Left hindlimb (tissue), 1 donor: ENCODE results near the gene RAP1GAP2.
"Not testable (repeated sequence)": the region's sequence is repeated elsewhere in the genome, so short reads cannot be mapped to it uniquely, and the experiment has no call there.

Source experiments
- DNase-seq: peaks from one replicate; pipeline ENCODE4 v3.0.0-alpha.2; 2018

Gene RAP1GAP2

DNA sequence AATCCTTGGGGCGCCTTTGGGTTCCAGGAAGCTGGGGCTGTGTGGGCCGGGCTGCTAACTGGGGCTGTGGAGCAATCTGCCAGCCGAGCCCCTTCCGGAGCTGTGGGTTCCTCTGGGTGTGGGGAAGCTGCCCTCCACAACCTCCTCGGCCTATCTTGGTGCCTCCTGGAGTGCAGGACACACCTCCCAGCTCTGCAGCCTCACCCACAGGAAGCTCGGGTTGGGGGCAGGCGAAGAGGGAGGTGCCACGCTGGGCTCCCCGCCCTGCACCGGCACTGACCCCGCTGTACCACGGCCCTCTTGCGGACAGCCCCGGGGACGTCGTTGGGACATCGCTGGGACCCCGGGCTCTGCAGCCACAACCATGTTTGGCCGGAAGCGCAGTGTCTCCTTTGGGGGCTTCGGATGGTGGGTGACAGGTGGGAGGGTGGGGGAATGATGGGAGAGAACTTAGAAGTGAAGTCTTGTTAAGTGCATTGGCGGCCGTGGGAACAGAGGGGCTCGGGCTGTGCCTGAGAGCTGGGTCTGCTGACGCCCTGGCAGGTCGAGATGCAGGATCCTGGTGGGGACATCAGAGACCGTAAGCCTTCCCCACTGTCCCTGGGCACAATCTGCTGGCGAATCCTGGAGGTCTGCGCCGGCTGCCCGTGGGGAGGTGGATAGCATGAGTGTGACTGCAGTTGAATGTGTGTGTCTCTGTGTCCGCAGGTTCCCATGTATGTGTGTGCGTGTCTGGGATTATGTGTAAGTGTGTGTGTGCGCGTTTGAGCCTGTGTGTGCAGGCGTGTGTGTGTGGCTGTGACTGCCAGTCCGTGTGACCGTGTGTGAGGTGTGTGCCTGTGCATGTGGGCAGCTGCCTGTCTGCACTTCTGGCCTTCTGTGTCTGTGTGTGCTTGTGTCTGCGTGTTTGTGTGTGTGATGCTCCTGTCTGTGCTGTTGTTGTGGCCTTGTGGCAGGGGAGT, at the start of gene RAP1GAP2:
Gene RAP1GAP2, plus strand, starts transcription at position 275 of the 962 bp plus-strand sequence. Its CDS starts 90 bp downstream, at position 365.
- DNase-seq = no peak

DNA sequence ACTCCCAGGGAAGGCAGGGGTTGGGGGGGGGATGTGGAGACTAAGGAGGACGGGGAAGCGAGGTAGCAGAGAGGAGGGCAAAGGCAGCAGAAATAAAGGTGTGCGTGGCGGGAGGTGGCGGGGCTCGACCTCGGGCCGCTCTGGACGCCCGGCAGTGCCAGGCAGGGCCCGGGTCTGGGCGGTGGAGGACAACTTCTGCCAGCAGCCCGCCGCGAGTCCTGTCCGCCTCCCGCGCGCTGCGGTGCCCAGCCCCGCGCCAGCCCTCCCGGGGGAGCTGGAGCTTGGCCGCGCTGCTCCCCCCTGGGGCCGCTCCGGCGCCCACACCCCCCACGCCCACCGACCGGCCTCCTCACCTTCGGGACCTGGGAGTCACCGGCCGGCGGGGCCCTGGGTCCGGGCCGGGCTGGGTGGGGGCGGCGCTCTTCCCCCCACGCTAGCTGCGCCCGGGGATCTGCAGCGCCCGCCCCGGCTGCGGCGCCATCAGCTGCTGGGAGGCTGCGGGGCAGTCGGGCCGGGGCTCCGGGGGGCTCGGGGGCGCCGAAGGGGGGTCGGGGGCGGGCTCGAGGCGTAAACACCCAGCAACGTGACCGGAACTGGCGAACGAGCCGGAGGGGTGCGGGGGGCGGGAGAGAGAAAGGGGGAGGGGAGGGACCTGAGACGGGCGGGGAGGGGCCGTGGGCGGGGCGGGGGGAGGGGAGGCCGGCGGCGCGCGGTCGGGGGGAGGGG, 47.0 kb upstream of the RAP1GAP2 start, which contains the start of gene CCDC92B:
Gene CCDC92B, minus strand, starts transcription at position 595 of the 726 bp plus-strand sequence. CDS start 14,507 bp downstream, outside the sequence.
- no peak for DNase-seq

DNA sequence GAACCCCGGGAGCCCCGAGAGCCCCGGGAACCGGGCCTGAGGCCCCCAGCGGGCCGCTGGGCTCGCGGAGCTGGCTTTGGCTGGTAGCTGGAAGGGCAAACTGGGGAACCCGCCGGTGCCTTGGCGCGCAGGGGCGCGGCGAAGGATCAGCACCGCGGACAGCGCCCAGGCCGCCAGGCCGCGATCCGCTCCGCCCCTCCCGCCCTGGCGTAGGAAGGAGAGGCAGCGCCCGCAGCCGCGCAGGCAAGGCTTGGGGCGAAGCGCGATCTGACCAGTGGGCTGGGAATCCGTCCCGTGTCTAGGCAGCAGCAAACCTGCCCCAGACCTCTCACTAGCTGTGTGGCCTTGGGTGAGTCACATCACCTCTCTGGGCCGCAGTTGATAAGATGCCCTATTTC, 46.5 kb upstream of the RAP1GAP2 start:
- peak; percentile 82 for DNase-seq

DNA sequence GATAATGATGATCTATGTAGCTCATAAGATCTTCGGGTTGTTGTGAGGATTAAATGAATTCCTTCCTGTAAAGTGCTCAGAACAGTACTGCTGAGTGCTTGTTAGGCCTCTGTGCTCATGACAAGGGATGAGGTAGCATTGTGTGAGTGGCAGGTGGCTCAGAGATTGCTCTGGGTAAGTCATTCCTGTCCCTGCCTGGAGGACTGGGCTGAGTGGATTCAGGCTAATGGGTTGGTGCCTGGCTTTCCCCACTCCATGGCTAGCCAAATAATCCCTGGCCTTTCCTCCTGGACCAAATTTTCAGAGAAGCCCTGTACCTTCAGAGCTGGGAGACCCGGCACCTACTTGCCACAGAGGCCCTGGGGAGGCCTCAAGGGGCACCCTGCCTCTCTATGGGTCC, 45.5 kb upstream of the RAP1GAP2 start:
- no peak for DNase-seq

DNA sequence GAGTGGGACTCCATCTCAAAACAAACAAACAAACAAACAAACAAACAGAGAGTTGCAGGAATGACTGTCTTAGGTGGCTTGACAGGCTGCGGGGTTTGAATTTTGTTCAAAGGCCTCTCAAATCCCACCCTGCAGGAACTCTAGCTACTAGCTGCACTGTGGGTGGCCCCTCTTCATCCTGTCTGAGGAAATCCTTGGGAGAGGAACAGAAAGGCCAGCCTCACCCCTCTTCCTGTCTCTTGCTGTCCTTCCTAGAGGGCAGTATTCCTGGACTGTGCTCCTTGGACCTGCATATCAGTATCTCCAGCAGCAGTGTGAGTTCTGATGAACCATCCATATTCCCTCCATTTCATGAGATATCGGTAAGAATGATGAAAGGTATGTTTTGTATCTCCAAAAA, 44.7 kb upstream of the RAP1GAP2 start:
- no peak for DNase-seq

DNA sequence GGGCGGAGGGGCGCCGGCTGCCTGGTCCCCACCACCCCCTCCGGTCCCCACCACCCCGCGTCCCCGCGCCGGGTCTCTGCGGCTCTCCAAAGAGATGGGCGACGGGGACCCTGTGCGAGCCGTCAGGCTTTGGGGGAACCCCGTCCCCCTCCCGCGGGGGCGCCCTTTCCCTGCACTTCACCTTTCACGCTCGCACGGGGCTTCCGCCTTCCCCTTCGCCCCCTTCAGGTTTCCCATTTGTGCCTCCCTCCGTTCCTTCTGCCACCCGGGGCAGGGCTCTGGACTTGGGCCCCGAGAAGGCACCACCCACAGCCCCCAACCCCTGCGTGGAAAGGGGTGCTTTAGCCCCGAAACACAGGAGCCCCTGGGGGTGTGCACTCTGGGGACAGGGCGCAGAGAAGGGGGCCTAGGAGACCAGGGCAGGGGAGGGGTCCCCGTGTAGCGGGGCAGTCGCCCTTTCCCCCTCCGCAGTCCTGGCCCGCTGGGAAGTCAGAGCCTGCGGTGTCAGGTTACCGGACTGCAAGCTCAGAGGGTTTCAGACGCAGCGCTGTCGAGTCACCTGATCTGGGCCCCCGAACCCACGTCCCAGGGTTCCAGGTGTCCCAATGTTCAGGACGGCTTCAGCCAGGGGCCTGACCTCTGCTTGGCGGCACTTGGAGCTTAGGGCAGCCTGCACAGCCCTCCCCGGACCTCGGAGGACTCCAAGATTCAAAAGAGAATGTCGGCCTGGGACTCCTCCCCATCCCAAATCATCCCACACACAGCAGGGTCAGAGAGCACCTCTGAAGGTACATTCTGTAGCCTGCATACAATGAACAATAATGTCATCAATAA, 40.1 kb upstream of the RAP1GAP2 start:
- no peak for DNase-seq

DNA sequence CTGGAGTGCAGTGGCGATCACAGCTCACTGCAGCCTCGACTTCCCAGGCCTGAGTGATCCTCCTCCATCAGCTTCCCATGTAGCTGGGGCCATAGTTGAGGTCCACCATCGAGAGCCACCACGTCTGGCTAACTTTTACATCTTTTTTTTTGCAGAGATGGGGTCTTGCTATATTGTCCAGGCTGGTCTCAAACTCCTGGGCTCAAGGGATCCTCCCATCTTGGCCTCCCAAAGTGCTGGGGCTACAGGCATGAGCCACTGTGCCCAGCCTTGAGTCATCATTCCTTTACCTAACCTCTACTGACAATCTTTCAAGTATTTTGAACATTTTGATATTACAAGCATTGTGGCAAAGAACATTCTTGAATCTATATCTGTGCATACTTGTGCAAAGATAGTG, 37.4 kb upstream of the RAP1GAP2 start:
- no peak for DNase-seq

DNA sequence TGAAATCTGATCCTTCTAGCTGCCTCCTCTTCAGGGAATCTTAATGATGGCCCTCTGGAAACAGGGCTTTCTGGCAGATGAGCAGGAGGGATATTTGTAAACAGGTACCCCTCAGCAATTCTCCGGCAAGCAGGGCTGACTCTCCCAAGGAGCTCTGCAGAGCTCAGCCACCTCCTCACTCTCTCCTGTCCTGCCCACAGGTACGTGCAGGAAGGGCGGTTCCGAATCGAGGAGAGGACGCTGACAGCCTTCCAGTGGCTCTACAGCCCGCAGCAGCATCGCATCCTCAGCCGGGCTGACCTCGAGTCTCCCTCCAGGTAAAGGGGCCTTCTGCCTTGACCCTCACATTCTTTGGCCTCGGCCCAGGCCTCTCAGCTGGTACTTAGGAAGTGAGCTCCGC, 26.1 kb upstream of the RAP1GAP2 start:
- no peak for DNase-seq

DNA sequence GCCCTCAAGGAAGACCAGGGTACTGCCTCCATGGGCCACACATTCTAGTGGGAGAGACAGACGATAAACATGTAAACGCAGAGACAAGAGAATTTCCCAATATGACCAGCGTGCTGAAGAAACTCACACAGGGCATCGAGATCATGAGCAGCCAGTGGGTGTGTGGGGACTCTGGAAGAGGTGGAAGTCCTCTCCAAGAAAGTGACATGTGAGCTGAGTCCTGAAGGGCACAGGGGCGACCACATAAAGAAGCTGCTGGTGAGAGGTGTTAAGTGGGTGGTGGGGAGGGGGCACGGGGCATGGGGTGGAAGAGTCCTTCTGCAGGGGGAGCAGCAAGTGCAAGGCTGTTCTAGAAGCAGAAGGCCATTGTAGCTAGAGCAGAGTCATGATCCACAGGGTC, 21.0 kb upstream of the RAP1GAP2 start:
- DNase-seq = no peak

DNA sequence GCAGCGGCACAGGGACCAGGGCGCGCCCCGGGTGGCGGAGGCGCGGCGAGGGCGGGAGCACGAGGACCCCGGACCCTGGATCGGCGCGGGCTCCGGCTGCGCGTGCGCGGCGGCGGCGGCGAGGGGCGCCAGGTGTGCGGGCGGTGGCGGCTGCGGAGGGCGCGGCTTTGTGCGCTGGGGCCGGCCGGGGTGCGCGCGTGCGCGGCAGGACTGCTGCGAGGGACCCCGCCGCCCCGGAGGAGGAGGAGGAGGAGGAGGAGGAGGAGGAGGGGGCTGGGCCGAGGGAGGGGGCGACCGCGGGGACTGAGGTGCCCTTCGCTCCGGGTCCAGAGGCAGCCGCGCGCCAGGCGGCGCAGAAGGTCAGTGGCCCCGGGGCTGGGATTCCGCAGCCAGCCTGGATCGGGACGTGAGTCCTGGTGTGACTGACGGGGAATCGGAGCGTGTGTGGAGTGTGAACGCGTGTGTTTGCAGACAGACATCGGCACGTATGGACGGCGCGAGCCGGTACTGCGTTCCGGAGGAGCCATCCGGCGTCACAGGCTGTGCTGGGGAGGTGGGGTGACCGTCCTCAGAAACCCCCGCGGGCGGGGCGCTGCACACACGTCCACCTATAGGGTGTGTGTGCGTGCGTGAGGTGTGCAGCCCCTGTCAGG, 19.5 kb upstream of the RAP1GAP2 start:
- DNase-seq = no peak

DNA sequence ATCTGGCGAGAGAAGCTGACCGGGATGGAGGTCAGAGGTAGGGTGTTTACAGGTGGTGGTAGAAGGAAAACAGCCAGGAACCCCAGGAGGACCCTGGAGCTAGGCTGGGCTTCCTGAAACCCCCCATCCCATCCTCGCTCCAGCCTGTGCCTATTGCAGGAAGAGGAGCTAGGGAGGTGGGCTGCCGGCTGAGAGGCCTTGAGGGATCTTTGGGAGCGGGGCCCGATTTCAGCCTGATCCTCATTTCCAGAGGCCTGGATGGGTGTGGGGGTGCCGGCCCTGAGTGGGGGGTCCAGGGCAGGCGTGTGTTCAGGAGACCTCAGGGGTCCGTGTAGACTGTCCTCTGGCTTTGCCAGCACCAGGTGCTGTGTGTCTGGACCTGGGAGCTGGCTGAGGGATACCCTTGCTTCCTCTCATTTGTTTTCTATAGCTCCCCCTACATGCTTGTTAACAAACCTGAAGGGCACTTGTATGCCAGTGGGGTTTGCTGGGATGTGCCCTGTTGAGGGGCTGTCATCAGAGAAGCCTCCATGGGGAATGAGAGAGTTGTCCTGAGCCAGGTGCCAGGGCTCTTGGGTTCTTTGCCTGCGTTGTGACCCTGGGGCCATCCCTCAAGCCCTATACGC, 18.9 kb upstream of the RAP1GAP2 start:
- DNase-seq = no peak

DNA sequence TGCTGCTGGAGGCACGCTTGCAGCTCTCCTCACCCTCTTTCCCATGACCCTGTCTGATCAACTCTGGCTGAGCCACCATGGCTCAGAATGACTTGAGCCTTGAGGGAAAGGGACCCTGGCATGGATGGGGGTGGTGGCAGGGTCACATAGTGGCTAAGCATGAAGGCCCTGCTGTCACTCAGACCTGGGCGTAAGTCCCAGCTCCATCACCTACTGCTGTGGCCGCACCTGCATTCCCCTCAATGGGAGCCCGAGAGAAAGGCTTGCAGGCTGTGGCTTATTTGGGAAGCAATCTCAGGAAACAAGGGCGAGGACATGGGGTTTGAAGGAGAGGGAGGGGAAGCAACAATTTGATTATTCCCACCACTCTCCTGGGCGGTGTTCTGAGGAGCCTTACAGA, 17.7 kb upstream of the RAP1GAP2 start:
- DNase-seq = no peak

DNA sequence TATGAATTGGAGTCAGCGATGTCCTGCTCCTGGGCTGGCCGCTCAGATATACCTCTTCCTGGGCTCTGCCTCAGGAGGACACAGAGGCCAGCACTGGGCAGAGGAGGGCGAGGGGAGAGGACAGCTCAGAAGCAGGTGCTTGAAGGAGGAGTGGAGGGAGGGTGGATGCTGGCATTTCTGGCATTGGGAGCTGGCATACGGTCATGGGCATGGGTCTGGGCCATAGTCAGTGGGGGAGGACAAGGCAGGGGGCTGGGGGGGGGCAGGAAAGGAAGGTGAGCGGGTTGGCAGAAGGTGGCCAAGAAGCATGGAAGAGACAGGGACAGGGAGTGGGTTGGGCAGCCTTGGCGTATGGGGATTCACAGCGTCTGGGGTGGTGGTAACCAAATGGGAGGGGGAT, 16.7 kb upstream of the RAP1GAP2 start:
- DNase-seq = no peak

DNA sequence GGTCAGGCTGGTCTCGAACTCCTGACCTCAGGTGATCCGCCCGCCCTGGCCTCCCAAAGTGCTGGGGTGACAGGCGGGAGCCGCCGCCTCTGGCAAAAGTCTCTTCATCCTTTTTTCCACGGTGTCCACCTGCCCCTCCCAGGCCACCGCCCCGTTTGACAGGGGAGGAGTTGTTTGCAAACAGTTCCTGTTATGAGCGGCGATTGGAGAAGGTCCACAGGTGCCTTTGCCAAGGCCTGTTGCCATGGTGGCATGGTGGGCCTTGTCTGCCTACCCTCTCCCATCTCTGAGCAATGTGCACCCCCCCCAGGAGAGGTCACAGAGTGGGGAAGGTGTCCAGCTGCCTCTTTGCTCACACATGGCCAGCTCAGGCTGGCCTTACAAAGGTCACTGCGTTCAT, 16.0 kb upstream of the RAP1GAP2 start:
- DNase-seq = no peak

DNA sequence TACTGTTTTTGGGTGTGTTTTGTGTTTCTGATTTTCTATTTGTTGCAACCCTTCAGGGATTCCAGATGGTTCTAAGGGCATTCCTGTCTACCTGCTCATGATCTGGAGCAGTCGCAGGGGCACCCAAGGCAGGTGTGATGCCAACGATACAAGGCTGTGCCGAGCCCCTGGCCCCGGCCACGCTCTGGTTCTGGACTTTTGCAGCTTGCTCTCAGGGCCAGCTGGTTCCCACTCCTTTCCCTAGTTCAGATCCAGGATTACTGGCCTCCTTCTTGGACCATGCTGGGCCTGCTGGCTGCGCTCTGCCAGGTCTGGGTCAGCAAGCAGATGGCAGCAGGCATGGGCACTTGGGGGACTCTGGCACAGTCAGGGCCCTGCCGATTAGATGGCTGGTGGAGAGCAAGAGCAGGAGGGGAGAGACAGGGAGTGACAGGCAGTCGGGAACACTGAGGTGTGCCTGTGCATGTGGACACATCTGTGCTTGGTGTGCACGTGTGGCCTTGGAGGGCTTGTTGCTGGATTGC, 15.2 kb upstream of the RAP1GAP2 start:
- no peak for DNase-seq

DNA sequence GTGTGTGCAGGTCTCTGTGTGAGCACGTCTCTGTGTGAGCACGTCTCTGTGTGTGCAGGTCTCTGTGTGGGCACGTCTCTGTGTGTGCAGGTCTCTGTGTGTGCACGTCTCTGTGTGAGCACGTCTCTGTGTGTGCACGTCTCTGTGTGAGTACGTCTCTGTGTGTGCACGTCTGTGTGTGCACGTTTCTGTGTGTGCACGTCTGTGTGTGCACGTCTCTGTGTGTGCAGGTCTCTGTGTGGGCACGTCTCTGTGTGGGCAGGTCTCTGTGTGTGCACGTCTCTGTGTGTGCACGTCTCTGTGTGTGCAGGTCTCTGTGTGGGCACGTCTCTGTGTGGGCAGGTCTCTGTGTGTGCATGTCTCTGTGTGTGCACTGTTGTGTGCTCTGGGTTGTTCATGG, 14.6 kb upstream of the RAP1GAP2 start:
- DNase-seq = not testable (repeated sequence)

DNA sequence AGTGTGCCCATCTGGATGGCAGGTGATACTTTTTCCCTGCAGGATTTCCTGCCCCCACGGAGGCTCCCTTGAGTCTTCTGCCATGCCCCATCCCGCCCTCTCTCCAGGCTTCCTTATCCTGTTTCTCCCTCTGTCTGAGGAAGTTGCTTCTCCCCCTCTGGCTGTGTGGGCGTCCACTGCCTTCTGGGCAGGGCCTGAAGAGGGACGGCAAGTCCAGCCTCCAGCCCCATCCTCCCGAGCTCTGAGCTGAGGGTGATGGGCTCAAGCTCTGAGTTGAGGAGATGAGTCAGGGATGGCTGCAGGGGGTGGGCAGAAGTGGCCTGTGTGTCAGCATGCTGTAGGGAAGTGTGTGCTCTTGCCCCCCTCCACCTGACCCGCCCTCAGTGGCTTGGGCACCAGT, 14.2 kb upstream of the RAP1GAP2 start:
- no peak for DNase-seq

DNA sequence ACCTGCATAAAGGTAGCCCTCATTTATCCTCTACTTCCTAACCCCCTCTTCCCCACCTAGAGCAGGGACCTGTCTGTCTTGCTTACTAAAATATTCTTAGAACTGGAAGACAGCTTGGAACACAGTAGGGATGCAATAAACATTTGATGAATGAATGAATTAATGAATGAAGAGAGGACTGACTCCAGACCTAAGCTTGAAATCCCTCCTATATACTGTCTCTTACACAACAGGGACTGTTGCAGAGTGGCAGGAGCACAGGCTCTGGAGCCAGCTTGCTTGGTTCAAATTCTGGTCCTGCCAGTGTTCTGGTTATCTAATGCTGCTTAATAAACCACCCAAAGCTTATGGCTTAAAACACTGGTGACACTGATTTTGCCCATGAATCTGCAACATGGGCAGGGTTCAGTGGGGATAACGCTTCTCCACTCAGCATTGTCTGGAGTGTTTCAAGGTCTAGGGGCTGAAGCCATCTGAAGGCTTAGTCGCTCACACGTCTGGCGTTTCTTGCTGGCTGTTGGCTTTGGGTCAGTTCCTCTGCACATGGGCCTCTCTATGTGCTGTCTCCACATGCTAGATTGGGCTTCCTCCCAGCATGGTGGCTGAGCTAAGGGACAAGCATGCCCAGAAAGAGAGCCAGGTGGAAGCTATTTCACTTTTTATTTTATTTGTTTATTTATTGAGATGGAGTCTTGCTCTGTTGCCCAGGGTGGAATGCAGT, 12.8 kb upstream of the RAP1GAP2 start:
- DNase-seq = no peak

DNA sequence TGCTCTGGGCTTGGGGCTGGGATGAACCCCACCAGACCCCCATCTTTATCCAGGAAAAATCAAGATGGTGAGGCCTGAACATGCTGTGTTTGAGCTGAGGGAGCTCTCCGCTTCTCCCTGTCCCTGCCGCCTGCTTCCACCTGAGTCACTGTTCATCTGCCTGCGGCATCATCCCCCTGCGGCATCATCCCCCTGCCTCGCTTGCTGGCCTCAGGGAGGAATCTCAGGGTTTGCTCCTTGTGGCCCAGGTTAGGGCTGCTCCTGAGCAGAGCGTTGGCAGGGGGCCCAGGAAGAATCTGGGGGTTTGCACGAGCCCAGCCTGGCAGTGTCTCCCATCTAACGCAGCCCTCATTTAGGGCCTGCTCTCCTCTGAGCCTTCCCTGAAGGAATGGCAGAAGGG, 11.4 kb upstream of the RAP1GAP2 start:
- no peak for DNase-seq

DNA sequence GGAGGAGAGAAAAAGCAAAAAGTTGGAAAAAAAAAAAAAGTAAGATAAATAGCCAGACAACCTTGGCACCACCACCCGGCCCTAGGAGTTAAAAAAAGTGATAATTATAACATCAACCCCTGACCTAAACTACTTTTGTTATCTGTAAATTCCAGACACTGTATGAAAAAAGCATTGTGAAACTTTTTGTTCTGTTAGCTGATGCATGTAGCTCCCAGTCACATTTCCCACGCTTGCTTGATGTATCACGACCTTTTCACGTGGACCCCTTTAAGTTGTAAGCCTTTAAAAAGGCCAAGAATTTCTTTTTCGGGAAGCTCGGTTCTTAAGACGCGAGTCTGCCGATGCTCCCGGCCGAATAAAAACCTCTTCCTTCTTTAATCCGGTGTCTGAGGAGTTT, 10.9 kb upstream of the RAP1GAP2 start:
- DNase-seq = not testable (repeated sequence)
